Inflammatory macrophage treated with lipopolysaccharide for 1 hour (primary cell): ENCODE data around the gene C2CD4D.
"Not testable (repeated sequence)": the region's sequence is repeated elsewhere in the genome, so short reads cannot be mapped to it uniquely, and the experiment has no call there.

Experiments used
- DNase-seq, 2 donors: peaks; one replicate each; pipeline ENCODE4 v3.0.0-alpha.2; 2020 to 2022

C2CD4D gene

DNA sequence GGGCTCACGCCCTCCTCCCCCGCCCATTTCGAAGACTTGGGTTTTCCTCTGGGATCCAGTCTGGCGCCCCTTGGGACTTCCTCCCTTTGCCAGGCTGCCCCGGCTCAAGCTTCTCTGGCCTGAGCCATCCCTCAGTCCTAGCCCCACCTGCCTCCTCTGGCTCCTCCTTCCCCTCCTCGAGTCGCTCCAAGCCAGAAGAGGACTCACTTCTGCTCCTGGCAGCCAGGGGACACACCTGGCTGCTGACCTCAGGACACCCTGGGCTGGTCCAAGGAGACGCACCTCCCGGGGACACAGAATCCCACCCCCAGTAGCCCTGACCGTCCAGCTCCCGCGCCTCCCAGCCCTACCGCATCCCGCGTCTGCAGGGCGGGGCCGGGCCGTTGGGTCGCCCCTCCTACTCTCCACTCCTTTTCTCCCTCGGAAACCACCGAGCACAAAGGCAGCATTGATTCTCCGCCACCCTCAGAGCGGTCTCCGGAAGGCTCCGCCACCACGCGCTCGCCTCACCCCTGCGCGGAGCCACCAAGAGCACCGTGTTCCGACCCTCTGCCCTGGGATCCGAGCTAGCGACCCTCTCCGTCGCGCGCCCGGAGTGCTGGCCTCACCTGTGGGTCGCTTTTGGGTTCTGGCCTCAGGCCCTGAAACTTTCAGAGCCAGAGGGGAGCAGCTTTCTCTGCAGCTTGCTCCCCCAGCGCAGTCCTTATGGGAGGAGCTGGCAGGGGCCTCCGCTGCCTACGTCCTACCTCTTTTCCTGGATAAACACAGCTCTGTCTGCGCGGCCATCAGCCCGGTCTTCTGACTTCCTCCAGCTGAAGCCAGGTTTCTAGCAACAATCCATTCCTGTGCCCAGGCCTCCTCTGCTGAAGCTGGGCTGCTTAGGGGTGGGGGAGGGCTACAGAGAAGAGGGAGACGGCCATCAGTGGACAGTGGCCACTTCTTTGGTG, at the start of gene C2CD4D:
C2CD4D (minus strand) TSS at position 364 of the 947 bp plus-strand sequence. CDS start 831 bp downstream, outside the sequence.
- DNase-seq = no peak

DNA sequence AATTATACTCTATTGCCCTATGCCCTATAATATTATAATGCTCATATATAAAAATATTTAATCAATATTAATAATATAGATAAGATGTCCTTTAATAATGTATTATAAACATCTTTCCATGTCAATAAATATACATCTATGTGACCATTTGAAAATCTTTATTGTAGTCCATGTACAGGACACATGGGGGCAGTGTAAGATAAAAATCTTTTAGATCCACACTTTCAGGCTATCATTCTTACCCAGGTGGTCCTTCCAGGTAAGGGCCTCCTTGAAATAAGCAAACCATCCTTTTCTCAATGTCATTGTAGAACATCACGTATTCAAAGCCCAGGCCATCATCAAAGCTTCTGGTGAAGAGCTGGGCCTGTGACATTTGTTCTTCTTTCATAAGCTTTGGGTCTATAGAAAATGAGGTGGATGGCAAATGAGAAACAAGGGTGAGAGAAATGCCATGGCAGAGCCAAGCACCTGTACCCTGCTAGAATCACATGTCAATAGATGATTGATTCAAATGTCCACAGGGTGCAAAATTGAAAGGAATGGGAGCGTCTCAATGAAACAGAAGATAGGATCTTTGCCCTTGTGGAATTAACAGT, 49.5 kb upstream of the C2CD4D start:
- DNase-seq = peak in 1 of 2 donors; percentile 36

DNA sequence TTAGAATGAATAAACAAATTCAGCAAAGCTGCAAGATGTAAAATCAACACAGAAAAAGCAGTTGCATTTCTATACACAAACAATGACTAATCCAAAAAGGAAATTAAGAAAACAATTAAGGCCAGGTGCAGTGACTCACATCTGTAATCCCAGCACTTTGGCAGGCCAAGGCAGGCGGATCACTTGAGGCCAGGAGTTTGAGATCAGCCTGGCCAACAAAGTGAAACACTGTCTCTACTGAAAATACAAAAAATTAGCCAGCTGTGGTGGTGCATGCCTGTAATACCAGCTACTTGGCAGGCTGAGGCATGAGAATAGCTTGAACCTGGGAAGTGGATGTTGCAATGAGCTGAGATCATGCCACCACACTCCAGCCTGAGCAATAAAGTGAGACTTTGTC, 47.4 kb upstream of the C2CD4D start:
- DNase-seq = peak in 1 of 2 donors; percentile 19

DNA sequence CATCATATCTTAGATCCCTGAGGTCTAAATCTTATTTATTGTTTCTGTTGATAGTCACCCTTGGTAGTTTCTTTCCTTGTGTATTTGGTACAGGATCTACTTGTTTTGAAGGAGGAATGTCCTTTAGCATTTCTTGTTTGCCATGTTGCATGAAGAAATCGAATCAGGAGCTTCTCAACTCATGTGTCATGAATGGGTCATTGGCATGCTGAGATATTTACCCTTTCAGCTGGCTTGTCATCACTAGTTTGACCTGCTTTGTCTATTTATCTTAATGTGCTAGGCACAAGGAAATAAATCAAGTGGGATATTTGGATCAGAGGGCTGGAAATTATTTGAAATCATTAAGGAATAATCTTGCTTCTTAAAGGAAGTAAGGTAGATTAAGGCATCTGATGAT, 45.9 kb upstream of the C2CD4D start:
- DNase-seq = no peak

DNA sequence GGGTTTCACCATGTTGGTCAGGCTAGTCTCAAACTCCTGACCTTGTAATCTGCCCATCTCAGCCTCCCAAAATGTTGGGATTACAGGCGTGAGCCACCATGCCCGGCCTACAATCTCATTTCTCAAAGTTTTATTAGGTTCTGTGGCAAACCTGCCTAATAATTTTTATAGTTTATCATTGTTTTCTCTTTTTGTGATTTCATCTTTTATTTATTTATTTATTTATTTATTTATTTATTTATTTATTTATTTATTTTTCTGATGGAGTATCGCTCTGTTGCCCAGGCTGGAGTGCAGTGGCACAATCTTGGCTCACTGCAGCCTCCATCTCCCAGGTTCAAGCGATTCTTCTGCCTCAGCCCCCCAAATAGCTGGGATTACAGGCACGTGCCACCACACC, 45.3 kb upstream of the C2CD4D start:
- not testable (repeated sequence) for DNase-seq

DNA sequence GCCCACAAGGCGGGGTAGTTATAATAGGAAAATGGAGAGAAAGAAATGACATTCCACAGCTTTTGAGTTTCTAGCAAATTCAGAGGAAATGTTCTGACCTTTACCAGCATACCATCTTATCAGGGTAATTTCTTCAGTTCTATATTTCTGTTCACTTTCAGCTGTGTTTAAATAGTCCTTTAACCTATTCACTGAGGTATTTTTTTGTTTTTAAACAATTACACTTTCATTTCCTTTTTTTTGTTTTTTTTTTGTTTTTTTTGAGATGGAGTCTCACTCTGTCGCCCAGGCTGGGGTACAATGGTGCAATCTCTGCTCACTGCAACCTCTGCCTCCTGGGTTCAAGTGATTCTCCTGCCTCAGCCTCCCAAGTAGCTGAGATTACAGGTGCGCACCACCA, 44.8 kb upstream of the C2CD4D start:
- not testable (repeated sequence) for DNase-seq

DNA sequence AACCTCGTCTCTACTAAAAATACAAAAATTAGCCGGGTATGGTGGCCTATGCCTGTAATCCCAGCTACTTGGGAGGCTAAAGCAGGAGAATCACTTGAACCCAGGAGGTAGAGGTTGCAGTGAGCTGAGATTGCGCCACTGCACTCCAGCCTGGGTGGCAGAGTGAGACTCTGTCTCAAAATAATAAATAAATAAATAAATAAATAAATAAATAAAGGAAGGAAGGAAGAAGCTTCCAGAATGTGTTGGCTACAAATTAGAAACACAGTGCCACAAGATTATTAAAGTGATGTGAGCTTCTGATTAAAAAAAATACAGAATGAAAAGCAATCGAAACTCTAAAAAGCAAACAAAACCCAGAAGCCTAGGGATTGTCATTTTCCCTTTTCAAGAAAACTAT, 44.3 kb upstream of the C2CD4D start:
- not testable (repeated sequence) for DNase-seq

DNA sequence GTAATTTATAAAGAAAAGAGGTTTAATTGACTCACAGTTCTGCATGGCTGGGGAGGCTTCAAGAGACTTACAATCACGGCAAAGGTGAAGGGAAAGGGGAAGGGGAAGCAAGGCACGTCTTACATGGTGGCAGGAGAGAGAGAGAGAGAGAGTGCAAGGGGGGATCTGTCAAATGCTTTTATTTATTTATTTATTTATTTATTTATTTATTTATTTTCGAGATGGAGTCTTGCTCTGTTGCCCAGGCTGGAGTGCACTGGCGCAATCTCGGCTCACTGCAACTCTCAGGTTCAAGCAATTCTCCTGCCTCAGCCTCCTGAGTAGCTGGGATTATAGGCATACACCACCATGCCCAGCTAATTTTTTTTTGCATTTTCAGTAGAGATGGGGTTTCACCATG, 43.3 kb upstream of the C2CD4D start:
- not testable (repeated sequence) for DNase-seq

DNA sequence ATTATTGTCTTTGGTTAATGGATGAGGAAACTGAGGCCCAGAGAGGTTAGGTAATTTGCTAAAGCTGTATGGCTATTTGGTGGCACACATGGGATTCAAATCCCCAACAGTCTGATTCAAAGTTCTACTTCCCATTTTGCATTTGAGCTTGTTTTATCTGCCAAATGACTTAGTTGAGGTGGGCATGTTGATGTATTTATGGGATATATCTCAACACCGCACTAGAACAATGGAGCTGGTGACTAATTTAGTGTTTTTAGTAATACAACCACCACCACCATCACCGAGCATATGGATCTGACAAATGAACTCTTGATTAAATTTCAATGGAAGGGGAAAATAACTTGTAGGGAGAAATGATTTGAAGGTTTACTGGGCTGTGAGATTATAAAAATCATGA, 42.8 kb upstream of the C2CD4D start:
- DNase-seq = no peak

DNA sequence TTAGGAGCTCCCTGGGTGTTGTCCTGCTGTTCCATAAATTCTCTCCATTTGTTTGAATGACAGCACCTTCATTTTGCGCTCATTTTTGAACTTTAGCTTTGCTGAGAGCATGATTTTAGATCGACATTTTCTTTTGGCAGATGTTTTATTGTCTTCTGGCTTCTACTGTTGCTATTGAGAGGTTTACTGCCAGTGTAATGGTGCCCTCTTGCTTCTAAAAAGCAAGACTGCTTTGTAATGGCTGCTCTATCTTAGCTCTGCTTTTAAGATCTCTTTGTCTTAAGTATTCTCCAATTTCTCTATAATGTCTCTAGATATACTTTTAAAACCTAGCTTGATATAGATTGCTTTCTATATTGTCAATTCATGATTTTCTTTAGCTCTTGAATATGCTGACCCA, 41.9 kb upstream of the C2CD4D start:
- no peak for DNase-seq

DNA sequence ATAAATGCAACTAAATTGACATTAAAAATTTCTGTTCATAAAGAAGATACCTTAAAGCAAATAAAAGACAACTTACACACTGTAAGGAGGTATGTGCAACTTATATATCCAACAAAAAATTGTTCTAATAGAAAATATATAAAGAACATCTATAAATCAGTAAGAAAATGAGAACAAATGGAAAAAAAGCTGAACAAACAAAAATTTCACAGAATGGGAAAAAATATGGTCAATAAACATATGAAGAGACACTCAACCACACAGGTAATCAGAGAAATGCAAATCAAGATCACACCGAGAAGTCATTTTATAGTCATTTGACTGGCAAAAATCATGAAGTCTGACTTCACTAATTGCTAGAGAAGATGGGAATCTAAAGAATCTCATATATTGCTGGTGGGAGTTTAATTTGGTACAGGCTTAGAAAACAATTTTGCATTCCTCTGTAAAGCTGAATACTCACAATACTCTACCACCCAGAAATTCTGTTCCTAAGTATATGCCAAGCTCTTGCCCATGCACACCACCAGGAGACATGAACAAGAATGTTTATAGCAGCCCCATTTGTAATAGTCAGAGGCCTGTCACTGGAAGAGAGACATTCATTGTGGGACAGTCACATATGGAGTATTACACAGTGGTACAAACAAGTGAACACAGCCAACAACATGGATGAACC, 35.9 kb upstream of the C2CD4D start:
- no peak for DNase-seq

DNA sequence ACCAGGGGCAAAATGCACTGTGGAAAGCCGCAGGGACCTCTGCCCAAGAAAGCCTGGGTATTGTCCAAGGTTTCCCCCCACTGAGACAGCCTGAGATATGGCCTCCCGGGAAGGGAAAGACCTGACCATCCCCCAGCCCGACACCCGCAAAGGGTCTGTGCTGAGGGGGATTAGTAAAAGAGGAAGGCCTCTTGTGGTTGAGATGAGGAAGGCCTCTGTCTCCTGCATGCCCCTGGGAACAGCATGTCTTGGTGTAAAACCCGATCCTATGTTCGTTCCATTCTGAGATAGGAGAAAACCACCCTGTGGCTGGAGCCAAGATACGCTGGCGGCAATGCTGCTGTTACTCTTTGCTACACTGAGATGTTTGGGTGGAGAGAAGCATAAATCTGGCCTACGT, 33.2 kb upstream of the C2CD4D start:
- not testable (repeated sequence) for DNase-seq

DNA sequence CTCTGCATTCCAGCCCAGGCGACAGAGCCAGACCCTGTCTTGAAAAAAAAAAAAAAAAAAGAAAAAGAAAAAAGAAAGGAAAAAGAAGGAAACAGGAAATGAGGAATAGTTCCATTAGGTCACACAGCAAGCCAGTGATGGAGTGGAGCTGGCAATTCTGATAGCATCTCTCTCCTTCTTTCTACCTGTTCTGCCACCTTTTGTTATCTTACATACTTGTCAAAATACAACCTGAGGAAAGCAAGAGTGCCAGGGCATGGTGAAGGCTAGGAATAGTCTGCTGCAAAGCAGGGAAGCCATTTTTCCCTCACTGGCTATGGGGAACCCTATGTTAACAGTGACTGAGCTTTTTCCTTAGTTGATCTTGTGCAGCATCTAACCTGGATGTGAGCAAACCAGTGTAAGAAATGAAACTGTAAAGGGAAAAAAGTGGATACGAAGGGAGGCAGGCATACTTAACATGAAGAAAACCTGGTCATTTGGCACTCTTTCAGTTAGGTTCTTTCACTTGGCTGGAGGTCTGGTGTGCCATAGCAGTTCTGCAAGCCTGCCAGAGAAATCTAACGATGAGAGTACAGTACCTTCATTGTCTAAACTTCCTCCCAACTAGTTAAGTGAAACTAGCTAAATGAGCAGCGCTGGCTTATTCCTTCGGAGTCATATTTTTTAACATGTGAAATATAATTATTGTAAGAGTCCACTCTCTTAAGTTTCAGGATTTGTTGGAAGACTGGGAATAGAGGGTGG, 31.8 kb upstream of the C2CD4D start:
- no peak for DNase-seq

DNA sequence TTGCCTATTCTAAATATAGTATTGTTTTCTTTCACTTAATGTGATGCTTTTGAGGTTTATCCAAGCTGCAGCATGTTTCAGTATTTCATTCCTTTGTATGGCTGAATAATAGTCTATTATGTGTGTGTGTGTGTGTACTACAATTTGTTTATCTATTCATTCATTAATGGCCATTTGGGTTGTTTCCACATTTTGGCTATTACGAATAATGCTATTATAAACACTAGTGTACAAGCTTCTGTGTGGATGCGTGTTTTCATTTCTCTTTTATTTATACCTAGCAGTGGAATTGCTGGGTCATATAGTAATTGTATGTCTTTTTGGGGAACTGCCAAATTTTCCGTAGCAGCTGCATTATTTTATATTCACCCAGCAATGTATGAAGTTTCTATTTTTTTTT, 28.9 kb upstream of the C2CD4D start:
- DNase-seq = no peak

DNA sequence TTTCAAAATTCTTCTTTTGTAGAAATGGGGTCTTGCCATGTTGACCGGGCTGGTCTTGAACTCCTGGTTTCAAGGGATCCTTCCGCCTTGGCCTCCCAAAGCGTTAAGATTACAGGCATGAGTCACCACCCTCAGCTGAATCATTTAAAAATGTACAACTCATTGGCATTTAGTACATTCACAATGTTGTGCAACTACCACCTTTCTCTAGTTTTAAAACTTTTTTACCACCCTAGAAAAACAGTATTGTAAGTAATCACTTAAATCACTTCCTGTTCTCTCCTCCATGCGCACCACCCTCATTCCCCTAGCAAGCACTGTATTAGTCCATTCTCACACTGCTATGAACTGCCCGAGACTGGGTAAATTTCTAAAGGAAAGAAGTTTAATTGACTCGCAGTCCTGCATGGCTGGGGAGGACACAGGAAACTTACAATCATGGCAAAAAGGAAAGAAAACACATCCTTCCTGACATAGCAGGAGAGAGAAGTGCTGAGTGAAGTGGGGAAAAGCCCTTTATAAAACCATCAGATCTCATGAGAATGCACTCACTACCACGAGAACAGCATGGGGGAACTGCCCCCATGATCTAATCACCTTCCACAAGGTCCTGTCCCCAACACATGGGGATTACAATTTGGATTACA, 28.3 kb upstream of the C2CD4D start:
- DNase-seq = peak; percentile 85 to 90

DNA sequence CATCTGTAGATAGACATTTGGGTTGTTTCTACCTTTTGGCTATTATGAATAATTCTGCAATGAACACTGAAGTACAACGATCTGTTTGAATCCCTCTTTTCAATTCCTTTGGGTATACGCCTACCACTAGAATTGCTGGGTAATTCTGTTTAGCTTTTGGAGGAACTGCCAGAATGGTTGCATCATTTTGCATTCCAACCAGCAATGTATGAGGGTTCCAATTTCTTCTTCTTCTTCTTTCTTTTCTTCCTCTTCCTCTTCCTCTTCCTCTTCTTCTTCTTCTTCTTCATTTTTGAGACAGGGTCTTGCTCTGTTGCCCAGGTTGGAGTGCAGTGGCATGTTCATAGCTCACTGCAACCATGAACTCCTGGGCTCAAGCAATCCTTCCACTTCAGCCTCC, 27.7 kb upstream of the C2CD4D start:
- DNase-seq = peak; percentile 58 to 72

DNA sequence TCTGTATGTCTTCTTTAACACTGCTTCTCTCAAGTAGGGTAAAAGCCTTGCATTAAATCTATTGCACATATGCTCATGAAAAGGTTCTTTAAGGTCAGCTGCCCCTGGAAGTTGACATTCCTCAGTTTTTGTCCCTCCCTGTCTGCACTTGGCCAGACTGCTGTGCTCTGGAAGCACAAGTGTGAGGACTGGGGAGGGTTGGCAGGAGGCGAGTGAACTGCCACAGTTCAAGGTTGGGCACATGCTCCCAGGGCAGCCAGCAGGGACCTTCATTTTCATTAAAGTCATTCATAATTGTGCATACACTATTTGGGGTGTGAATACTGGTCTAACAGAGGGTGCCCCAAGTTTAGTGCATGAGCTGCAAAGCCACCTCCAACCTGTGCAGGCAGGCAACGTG, 24.8 kb upstream of the C2CD4D start:
- no peak for DNase-seq

DNA sequence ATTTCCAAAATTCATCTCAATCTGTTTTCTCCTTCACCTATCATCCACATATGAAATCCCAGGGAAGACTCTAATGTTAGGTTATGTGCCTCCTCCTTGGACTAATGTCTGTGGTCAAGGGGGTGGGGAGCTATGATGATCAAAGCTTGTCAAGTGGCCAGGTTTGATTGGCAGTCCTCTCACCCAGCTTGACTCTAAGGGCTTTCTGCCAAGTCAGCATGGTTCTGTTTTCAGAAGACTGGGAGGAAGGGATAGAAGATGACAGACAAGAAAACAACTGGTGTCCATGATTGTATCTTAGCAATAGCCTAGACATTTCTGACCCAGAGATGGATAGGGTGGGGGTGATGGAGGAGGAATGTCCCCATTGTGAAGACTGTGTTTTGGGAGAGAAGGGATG, 23.0 kb upstream of the C2CD4D start:
- no peak for DNase-seq

DNA sequence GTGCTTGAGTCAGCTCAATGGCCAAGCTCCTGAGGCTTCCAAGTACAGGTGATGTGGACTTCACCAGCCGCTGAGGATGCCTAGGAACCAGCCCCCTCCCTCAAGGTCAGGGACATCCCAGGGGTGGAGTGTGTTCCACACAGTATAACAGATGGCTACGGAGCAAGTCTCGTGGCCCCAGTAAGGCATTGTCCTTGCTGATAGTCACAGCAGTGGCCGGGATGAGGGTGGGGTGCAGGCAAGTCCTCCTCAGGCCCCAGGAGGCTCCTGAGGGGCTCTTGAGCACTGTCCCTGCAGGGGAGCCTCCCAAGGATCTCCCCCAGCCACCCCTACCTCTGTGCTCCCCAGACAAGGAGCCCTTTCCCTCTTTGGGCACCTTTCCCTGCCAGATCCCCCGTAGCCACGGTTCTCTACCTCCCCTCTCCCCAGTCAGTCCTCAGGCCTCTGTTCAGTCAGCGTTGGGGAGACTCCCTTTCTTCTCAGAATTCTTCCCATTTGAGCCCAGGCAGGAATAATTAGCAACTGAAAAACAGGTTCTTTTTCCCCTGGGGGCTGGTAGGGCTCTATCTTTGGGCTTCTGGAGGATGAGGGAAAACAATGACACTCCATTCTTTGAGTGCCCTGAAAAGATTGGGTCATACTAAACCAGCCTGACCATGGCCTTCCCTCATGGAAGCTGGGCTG, 21.0 kb upstream of the C2CD4D start:
- DNase-seq = no peak

DNA sequence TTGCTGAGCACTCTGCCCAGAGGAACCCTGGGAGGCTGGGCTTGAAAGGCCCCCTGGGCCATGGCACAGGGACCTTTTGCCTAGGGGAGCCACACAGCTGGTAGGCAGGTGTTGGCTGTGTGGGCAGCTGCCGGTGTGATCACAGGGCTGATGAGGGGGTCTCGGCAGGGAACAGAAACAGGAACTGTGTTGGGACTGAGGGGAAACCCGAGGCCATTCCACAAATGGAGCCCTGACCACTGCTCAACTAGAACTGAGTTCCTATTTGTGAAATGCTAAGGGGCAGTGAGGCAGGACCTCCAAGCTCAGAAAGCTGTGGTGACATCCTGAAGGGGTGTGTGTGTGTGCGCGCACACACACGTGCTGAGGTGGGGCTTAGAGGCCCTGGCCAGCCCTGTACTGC, 20.3 kb upstream of the C2CD4D start:
- DNase-seq = peak; percentile 27 to 62

DNA sequence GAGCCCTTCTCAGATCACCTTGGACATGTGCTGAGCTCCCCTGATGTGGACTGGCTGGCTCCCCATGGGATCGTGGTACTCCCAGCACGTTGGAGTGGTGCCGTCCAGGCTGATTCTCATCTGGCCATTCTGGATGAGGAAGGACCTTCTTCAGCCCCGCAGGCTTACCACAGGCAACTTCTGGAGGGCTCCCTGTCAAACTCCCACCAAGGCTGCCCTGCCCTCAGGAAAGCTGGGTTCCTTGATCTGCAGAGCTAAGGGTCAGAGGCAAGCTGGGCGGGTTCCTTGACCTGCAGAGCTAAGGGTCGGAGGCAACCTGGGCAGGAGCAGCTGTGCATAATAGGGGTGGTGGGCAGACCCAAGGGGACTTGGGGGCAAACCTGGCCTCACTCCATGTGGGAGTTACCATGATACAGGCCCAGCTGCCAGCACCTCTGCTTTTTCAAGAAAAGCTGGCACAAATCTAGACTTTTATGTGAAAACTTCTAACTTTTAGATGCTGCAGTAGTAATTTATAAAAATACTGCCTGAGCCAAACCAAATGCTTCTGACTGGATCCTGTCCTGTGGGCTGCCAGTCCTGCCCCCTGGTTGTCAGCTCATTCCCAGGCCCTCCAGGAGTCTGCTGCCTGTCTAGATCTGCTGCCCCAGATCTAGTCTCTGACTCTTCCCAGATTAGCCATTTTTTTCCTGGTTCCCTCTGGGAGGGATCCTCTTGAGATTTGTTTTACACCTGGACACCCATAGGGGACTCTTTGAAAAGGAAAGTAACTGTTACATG, 19.5 kb upstream of the C2CD4D start:
- no peak for DNase-seq
